ENCODE measurements around the gene SSH3. TPM values are rescaled to one million over a fixed set of nuclear protein-coding genes. Genes with fewer than 3 reads are reported as not detected.

Gene SSH3
- total and polyA plus RNA-seq, 2 of the 4 experiments (the other 2 are of a cell fraction), result 7.3 to 26.7 TPM

GRCh38 chr11:67282155-67282875 is 21.0 kb upstream of the SSH3 start:
- POLR2A ChIA-PET (ENCODE audit: unreplicated experiment), result no interaction called here

More at GRCh38 chr11:67282155-67282875, 21.0 kb upstream of the SSH3 start:
- H3K9ac ChIP-seq (ENCODE audit: low read depth, low read length), result no peak overlapping the region
- no peak overlapping the region for H3K27ac ChIP-seq (ENCODE audit: insufficient read depth, low read length)
- peaks cover 5% of the 10 kb centered on the region; the same call in 1 of the 2 replicates for H4K20me1 ChIP-seq (ENCODE audit: insufficient read depth, low read length)
- no TSS peak for BruUV-seq (replicated peaks)
- no peaks in the 10 kb centered on the region for H3K9me3 ChIP-seq (ENCODE audit: control insufficient read depth, insufficient read depth, low read length)
- no peak overlapping the region for H3K4me2 ChIP-seq (ENCODE audit: low read depth, low read length)
- H2BK15ac ChIP-seq (ENCODE audit: low read depth, low read length), result no peak overlapping the region
- H4K5ac ChIP-seq (ENCODE audit: low read depth, low read length), result no peak overlapping the region
- no peak overlapping the region for H3K4ac ChIP-seq (ENCODE audit: low read depth, low read length)
- no peak overlapping the region for H2BK5ac ChIP-seq (ENCODE audit: low read depth, low read length, poor library complexity, severe bottlenecking)
- CTCF ChIA-PET, result no interaction called here
- DNase-seq, result no peak
- in situ Hi-C loops (cut with MboI; ENCODE audit: low sequenced_read_pairs), result no loop called here
- H2BK20ac ChIP-seq (ENCODE audit: low read depth, low read length), result no peak overlapping the region
- peaks cover 15 to 40% of the 10 kb centered on the region in 2 experiments for H3K79me1 ChIP-seq (ENCODE audit: low read depth in 1 of 2, low read length in 2 of 2)
- no peak overlapping the region for H2AK5ac ChIP-seq (ENCODE audit: low read depth, low read length)
- no peak overlapping the region for H2BK120ac ChIP-seq (ENCODE audit: low read depth, low read length)
- no peaks in the 10 kb centered on the region for H3K27me3 ChIP-seq (ENCODE audit: control insufficient read depth, insufficient read depth, low read length)
- peak overlapping the region; percentile 14 for H2AFZ ChIP-seq (replicated peaks; ENCODE audit: low read length, poor library complexity)
- H3K9me1 ChIP-seq (ENCODE audit: insufficient read depth, low read length), result peaks cover 6% of the 10 kb centered on the region
- no peak overlapping the region for H2AK9ac ChIP-seq (replicated peaks; ENCODE audit: low read depth, low read length, poor library complexity)
- dilution Hi-C loops (cut with HindIII; ENCODE audit: low sequenced_read_pairs, unreplicated experiment), result no loop called here
- 96% methylated on average over 4 of the region's 20 CpGs; no CpG with 5 or more reads in 1 of the 2 experiments for WGBS, 2 experiments (ENCODE audit: extremely low coverage in 2 of 2, insufficient read length in 1 of 2)
- no peak overlapping the region for H3K4me3 ChIP-seq (ENCODE audit: insufficient read depth, low read depth, low read length)
- H3K14ac ChIP-seq (replicated peaks; ENCODE audit: low read depth, low read length), result no peak overlapping the region
- no peak overlapping the region for H4K8ac ChIP-seq (ENCODE audit: low read depth in 2 of 2, low read length in 2 of 2)
- no peak overlapping the region for H4K91ac ChIP-seq (ENCODE audit: insufficient read depth, low read depth, low read length)
- peaks cover 6% of the 10 kb centered on the region for H3K4me1 ChIP-seq (ENCODE audit: control insufficient read depth, insufficient read depth, low read length)
- H3K23ac ChIP-seq (ENCODE audit: low read depth, low read length), result no peak overlapping the region
- ATAC-seq (ENCODE audit: low read depth), result no peak
- no peak for TF ChIP-seq MAZ (IDR thresholded peaks at IDR 0.05; ENCODE audit: borderline replicate concordance, low read depth, low read length)
- TF ChIP-seq SMC3 (IDR thresholded peaks at IDR 0.05; ENCODE audit: low read depth, low read length), result no peak
- TF ChIP-seq MXI1 (IDR thresholded peaks at IDR 0.05; ENCODE audit: borderline replicate concordance, low read depth, low read length), result no peak
- TF ChIP-seq POLR2A (IDR thresholded peaks at IDR 0.05; ENCODE audit: low read depth, low read length), result no peak
- TF ChIP-seq CHD1 (IDR thresholded peaks at IDR 0.05; ENCODE audit: low read depth, low read length), result no peak
- TF ChIP-seq CEBPB (IDR thresholded peaks at IDR 0.05; ENCODE audit: low read depth, low read length), result no peak
- no peak for TF ChIP-seq ELK1 (IDR thresholded peaks at IDR 0.05; ENCODE audit: borderline replicate concordance, low read depth, low read length)
- no peak for TF ChIP-seq CTCF (conservative IDR thresholded peaks at IDR 0.05; ENCODE audit: low read depth, low read length)
- no peak for TF ChIP-seq MAFK (IDR thresholded peaks at IDR 0.05; ENCODE audit: low read depth, low read length)
- TF ChIP-seq RFX5 (IDR thresholded peaks at IDR 0.05; ENCODE audit: low read depth, low read length), result no peak
- no peak for TF ChIP-seq USF2 (IDR thresholded peaks at IDR 0.05; ENCODE audit: low read depth, low read length)
- TF ChIP-seq RCOR1 (IDR thresholded peaks at IDR 0.05; ENCODE audit: insufficient replicate concordance, low read length), result no peak
- no peak for TF ChIP-seq FOS (IDR thresholded peaks at IDR 0.05; ENCODE audit: low read depth, low read length)
- no peak for TF ChIP-seq NFE2L2 (IDR thresholded peaks at IDR 0.05; ENCODE audit: low read depth, low read length)
- no peak for TF ChIP-seq RAD21 (IDR thresholded peaks at IDR 0.05; ENCODE audit: low read length)
- no peak for TF ChIP-seq BHLHE40 (IDR thresholded peaks at IDR 0.05; ENCODE audit: low read depth, low read length)
- no peak overlapping the region for H3K56ac ChIP-seq (ENCODE audit: extremely low read depth, insufficient read depth, low read length)
- intact Hi-C loops (cut with micrococcal nuclease), result no loop called here
- no peak overlapping the region for H3K18ac ChIP-seq (ENCODE audit: low read depth, low read length)
- peaks cover 69% of the 10 kb centered on the region for H3K36me3 ChIP-seq (ENCODE audit: control insufficient read depth, insufficient read depth, low read length)
